A673 (cell line): Measurements from ENCODE around the gene SLC6A6. TPM values are rescaled to one million over a fixed set of nuclear protein-coding genes. Genes with fewer than 3 reads are reported as not detected.

Experiments
- total RNA-seq: library from RNA; stranded (reverse); gene quantifications from 2 replicates; pipeline ENCODE4 v1.2.3, GENCODE V29; 2021

Gene SLC6A6
- total RNA-seq, 1 experiment from 2014 or later = 55.1 TPM

Other genes with a start within 250 kb of the SLC6A6 start
- 57.2 and 58.2 TPM in 2 replicates for gene XPC, start 224.0 kb upstream of the SLC6A6 start, total RNA-seq
- 24.3 and 29.4 TPM in 2 replicates for gene LSM3, start 223.8 kb upstream of the SLC6A6 start, total RNA-seq
- gene GRIP2, start 137.7 kb downstream of the SLC6A6 start, total RNA-seq = 0.43 and 0.76 TPM in 2 replicates
- 19.0 and 19.8 TPM in 2 replicates for gene CCDC174, start 249.2 kb downstream of the SLC6A6 start, total RNA-seq